H1 (cell line): ENCODE measurements around the gene MPZL3. TPM values are rescaled to one million over a fixed set of nuclear protein-coding genes. Genes with fewer than 3 reads are reported as not detected.

Experiments
- CHD7 ChIP-seq: fragments of 300-600 bp; sonication (generic); IDR thresholded peaks from 2 replicates; pipeline ENCODE4 v1.7.1; 2012; ENCODE audit warnings: low read length, moderate library complexity, mild to moderate bottlenecking, inconsistent platforms; ENCODE audit not compliant: insufficient replicate concordance
- polyA plus RNA-seq, 7 experiments: library from polyadenylated mRNA; depleted of rRNA in 3 of 7; stranded (reverse) in 5 of 7; unstranded in 2 of 7; fragments of >200 nt in 5 of 7; fragments of 200-250 nt in 2 of 7; gene quantifications; 1 replicate in 5 of 7; 2 replicates in 1 of 7; 4 replicates in 1 of 7; pipeline versions ENCODE4 v1.2.1 to v1.2.3, GENCODE V29; 2011 to 2013; ENCODE audit warnings: missing spikeins in 2 of 7, mixed read lengths in 2 of 7
- total RNA-seq: library from RNA; stranded (reverse); fragmentation: NEBNext Ultra II Directional; extraction: Animal tissue kit (Norgen Biotek cat#: 25700); gene quantifications from 2 replicates; pipeline ENCODE4 v1.2.1, GENCODE V29; 2021

Gene MPZL3
- total and polyA plus RNA-seq, 2 of the 8 experiments (the other 6 are each of a cell fraction or from before 2014, with no cell fraction given) = 1.1 to 3.9 TPM

GRCh38 chr11:118226781-118227180 lies 25.4 kb downstream of the MPZL3 start (continued):
- no peak for TF ChIP-seq CHD7
